Keratinocyte (primary cell): ENCODE results near the gene ZNF407. TPM values are rescaled to one million over a fixed set of nuclear protein-coding genes. Genes with fewer than 3 reads are reported as not detected.

Experiments
- DNase-seq: peaks from one replicate; pipeline ENCODE4 v3.0.0-alpha.2; 2011; ENCODE audit warnings: low read depth, missing footprints, low spot score
- FAIRE-seq: peaks from 2 replicates; lab custom pipeline; 2011; peaks lifted over from hg19 to GRCh38; lab: Jason Lieb, UNC
- H2AFZ ChIP-seq: 2 replicates; pipeline ENCODE4 v1.6.0; 2012; ENCODE audit warnings: low read length, control low read depth, inconsistent platforms; ENCODE audit not compliant: control insufficient read depth
- H3K27ac ChIP-seq: 2 replicates; pipeline ENCODE4 v1.5.1; 2011; ENCODE audit warnings: low read length; ENCODE audit not compliant: control insufficient read depth, insufficient read depth
- H3K27me3 ChIP-seq: 3 replicates; pipeline ENCODE4 v1.6.0; 2011; ENCODE audit warnings: low read length; ENCODE audit not compliant: control insufficient read depth, insufficient read depth; ENCODE audit errors: extremely low read depth
- H3K36me3 ChIP-seq, 2 experiments: 2 replicates in 1 of 2; 3 replicates in 1 of 2; pipeline ENCODE4 v1.5.1; 2011; ENCODE audit warnings: low read length in 2 of 2, mild to moderate bottlenecking in 1 of 2; ENCODE audit not compliant: control insufficient read depth in 2 of 2, insufficient read depth in 2 of 2; ENCODE audit errors: extremely low read depth in 1 of 2
- H3K4me1 ChIP-seq: 3 replicates; pipeline ENCODE4 v1.5.1; 2011; ENCODE audit warnings: low read length; ENCODE audit not compliant: control insufficient read depth, insufficient read depth; ENCODE audit errors: extremely low read depth
- H3K4me2 ChIP-seq: 3 replicates; pipeline ENCODE4 v1.6.0; 2011; ENCODE audit warnings: low read depth, low read length; ENCODE audit not compliant: control insufficient read depth, insufficient read depth; ENCODE audit errors: extremely low read depth
- H3K4me3 ChIP-seq, 3 experiments: fragments of 200-600 bp in 1 of 3; sonication (generic) in 1 of 3; 2 replicates in 2 of 3; 3 replicates in 1 of 3; pipeline ENCODE4 v1.5.1; 2011 to 2016; ENCODE audit warnings: low read length in 3 of 3, mild to moderate bottlenecking in 3 of 3, control low read depth in 2 of 3, inconsistent platforms in 1 of 3, low read depth in 1 of 3, mixed read lengths in 1 of 3, mixed run types in 1 of 3, moderate library complexity in 1 of 3; ENCODE audit not compliant: control insufficient read depth in 2 of 3, insufficient read depth in 2 of 3; ENCODE audit errors: extremely low read depth in 1 of 3
- H3K79me2 ChIP-seq: 2 replicates; pipeline ENCODE4 v1.6.0; 2012; ENCODE audit warnings: low read length; ENCODE audit not compliant: control insufficient read depth, insufficient read depth
- H3K9ac ChIP-seq: 3 replicates; pipeline ENCODE4 v1.6.0; 2011; ENCODE audit warnings: low read length; ENCODE audit not compliant: control insufficient read depth, insufficient read depth; ENCODE audit errors: extremely low read depth
- H3K9me1 ChIP-seq: 3 replicates; pipeline ENCODE4 v1.6.0; 2011; ENCODE audit warnings: low read length; ENCODE audit not compliant: control insufficient read depth, insufficient read depth; ENCODE audit errors: extremely low read depth
- H3K9me3 ChIP-seq: 2 replicates; pipeline ENCODE4 v1.5.1; 2012; ENCODE audit warnings: low read depth, low read length; ENCODE audit not compliant: control insufficient read depth
- H4K20me1 ChIP-seq: 3 replicates; pipeline ENCODE4 v1.6.0; 2011; ENCODE audit warnings: low read length; ENCODE audit not compliant: control insufficient read depth, insufficient read depth; ENCODE audit errors: extremely low read depth
- CTCF ChIP-seq, 3 experiments: IDR thresholded peaks in 1 of 3; conservative IDR thresholded peaks in 1 of 3; optimal IDR thresholded peaks in 1 of 3; 2 replicates in 2 of 3; 3 replicates in 1 of 3; pipeline versions ENCODE3 to v1.5.1; 2011; ENCODE audit warnings: low read length in 3 of 3, mild to moderate bottlenecking in 3 of 3, moderate library complexity in 2 of 3, control low read depth in 1 of 3, inconsistent platforms in 1 of 3; ENCODE audit not compliant: insufficient read depth in 2 of 3; ENCODE audit errors: extremely low read depth in 1 of 3
- EZH2 ChIP-seq: IDR thresholded peaks from one replicate; pipeline ENCODE4 v1.6.1; 2012; ENCODE audit warnings: inconsistent platforms, mild to moderate bottlenecking, low read length, moderate library complexity
- dilution Hi-C: fragments of 300-500 bp; cut with MboI; formaldehyde crosslinking; loops from one replicate; pipeline ENCODE4 v1.7.0; 2020; ENCODE audit warnings: low sequenced_read_pairs; ENCODE audit not compliant: extremely low pct_ligation_motif_present
- polyA plus RNA-seq, 5 experiments: library from polyadenylated mRNA; depleted of rRNA in 3 of 5; stranded (reverse) in 3 of 5; stranded (forward) in 1 of 5; unstranded in 1 of 5; fragments of >200 nt; gene quantifications; 1 replicate in 1 of 5; 2 replicates in 3 of 5; 3 replicates in 1 of 5; pipeline versions ENCODE4 v1.2.1 to v1.2.3, GENCODE V29; 2011 to 2012; ENCODE audit warnings: missing spikeins in 2 of 5, low read depth in 1 of 5, low replicate concordance in 1 of 5

The ZNF407 gene
- polyA plus RNA-seq, 1 donor (not counting 4 experiments of a cell fraction or from before 2014, with no cell fraction given) = 3.8 TPM

- no peaks in the 10 kb centered on the region for H3K9me1 ChIP-seq
- no peak overlapping the region for H3K4me2 ChIP-seq
- no peak overlapping the region for H3K27ac ChIP-seq
- no peaks in the 10 kb centered on the region for H4K20me1 ChIP-seq
- H3K9ac ChIP-seq = no peak overlapping the region
- DNase-seq (no peak), FAIRE-seq (no peak)
- TF ChIP-seq CTCF (optimal IDR thresholded peaks at IDR 0.05 in 1 of 3, IDR thresholded peaks at IDR 0.05 in 1 of 3, conservative IDR thresholded peaks at IDR 0.05 in 1 of 3; ENCODE audit: extremely low read depth in 1 of 3, insufficient read depth in 2 of 3, low read length in 3 of 3) = no peak
- no peak for TF ChIP-seq EZH2
- no peak overlapping the region for H3K4me3 ChIP-seq
- no peaks in the 10 kb centered on the region for H3K79me2 ChIP-seq
- H3K36me3 ChIP-seq = no peaks in the 10 kb centered on the region
- no peak overlapping the region for H2AFZ ChIP-seq
- dilution Hi-C loops = no loop called here
- H3K9me3 ChIP-seq = no peaks in the 10 kb centered on the region
- H3K27me3 ChIP-seq = no peaks in the 10 kb centered on the region
- no peaks in the 10 kb centered on the region for H3K4me1 ChIP-seq
These were observed 272.5 kb downstream of the ZNF407 start for GRCh38 chr18:74869904-74870863.

- Histone ChIP-seq H3K4me3 (no peak overlapping the region), H3K36me3 (no peaks in the 10 kb centered on the region), H4K20me1 (no peaks in the 10 kb centered on the region), H3K9me3 (no peaks in the 10 kb centered on the region), H2AFZ (no peak overlapping the region), H3K4me1 (no peaks in the 10 kb centered on the region), H3K27me3 (no peaks in the 10 kb centered on the region), H3K79me2 (no peaks in the 10 kb centered on the region), H3K9me1 (no peaks in the 10 kb centered on the region), H3K9ac (no peak overlapping the region), H3K27ac (no peak overlapping the region), H3K4me2 (no peak overlapping the region)
- DNase-seq = no peak
- FAIRE-seq = no peak
- TF ChIP-seq CTCF (optimal IDR thresholded peaks at IDR 0.05 in 1 of 3, IDR thresholded peaks at IDR 0.05 in 1 of 3, conservative IDR thresholded peaks at IDR 0.05 in 1 of 3; ENCODE audit: extremely low read depth in 1 of 3, insufficient read depth in 2 of 3, low read length in 3 of 3) = no peak
- TF ChIP-seq EZH2 = no peak
- dilution Hi-C loops = no loop called here
These were observed 273.3 kb downstream of the ZNF407 start for GRCh38 chr18:74870950-74871349.
